GM19240 (cell line): ENCODE measurements around the gene CDH4.
"Not testable (repeated sequence)": the region's sequence is repeated elsewhere in the genome, so short reads cannot be mapped to it uniquely, and the experiment has no call there.

ENCODE experiments used
- DNase-seq: peaks from one replicate; pipeline ENCODE4 v3.0.0; 2011; ENCODE audit warnings: low spot score; ENCODE audit not compliant: insufficient read length

The CDH4 gene

GRCh38 chr20:61966492-61967244 lies 714.6 kb downstream of the CDH4 start:
- DNase-seq: no peak

GRCh38 chr20:61967300-61967699 lies 715.2 kb downstream of the CDH4 start:
- no peak for DNase-seq

GRCh38 chr20:61968036-61968810 lies 716.2 kb downstream of the CDH4 start:
- no peak for DNase-seq

- no peak for DNase-seq
Measured at GRCh38 chr20:61968932-61969331, 716.9 kb downstream of the CDH4 start.

GRCh38 chr20:61969806-61970205 lies 717.7 kb downstream of the CDH4 start:
- DNase-seq: no peak

GRCh38 chr20:61970357-61970756 lies 718.3 kb downstream of the CDH4 start:
- no peak for DNase-seq

- DNase-seq: not testable (repeated sequence)
Measured at GRCh38 chr20:61971595-61971994, 719.5 kb downstream of the CDH4 start.

GRCh38 chr20:61972636-61973508 lies 720.8 kb downstream of the CDH4 start:
- DNase-seq: no peak

- no peak for DNase-seq
Measured at GRCh38 chr20:61973515-61974356, 721.7 kb downstream of the CDH4 start.

GRCh38 chr20:61974357-61974665 lies 722.2 kb downstream of the CDH4 start:
- no peak for DNase-seq

- no peak for DNase-seq
Measured at GRCh38 chr20:61975407-61976129, 723.5 kb downstream of the CDH4 start.

GRCh38 chr20:61976263-61976643 lies 724.2 kb downstream of the CDH4 start:
- DNase-seq: no peak

GRCh38 chr20:61976644-61977418 lies 724.8 kb downstream of the CDH4 start:
- DNase-seq: no peak

- no peak for DNase-seq
Measured at GRCh38 chr20:61977419-61977786, 725.3 kb downstream of the CDH4 start.

GRCh38 chr20:61978491-61978890 lies 726.4 kb downstream of the CDH4 start:
- DNase-seq: no peak

GRCh38 chr20:61979090-61979489 lies 727.0 kb downstream of the CDH4 start:
- no peak for DNase-seq

- DNase-seq: no peak
Measured at GRCh38 chr20:61979701-61980635, 727.9 kb downstream of the CDH4 start.
